ENCODE data around the gene GNG7. TPM values are rescaled to one million over a fixed set of nuclear protein-coding genes. Genes with fewer than 3 reads are reported as not detected.
"Not testable (repeated sequence)": the region's sequence is repeated elsewhere in the genome, so short reads cannot be mapped to it uniquely, and the experiment has no call there.

GNG7 gene
- total RNA-seq, 1 experiment from 2014 or later = 7.7 TPM

GRCh38 chr19:2558543-2558942, 144.0 kb downstream of the GNG7 start:
- Histone ChIP-seq H3K4ac (ENCODE audit: low read depth, low read length) (no peak overlapping the region), H2BK120ac (ENCODE audit: low read depth, low read length, poor library complexity, severe bottlenecking) (no peak overlapping the region), H2AFZ (ENCODE audit: low read length) (no peak overlapping the region), H4K5ac (ENCODE audit: insufficient read length, low read depth, low read length) (no peak overlapping the region), H3K27ac (ENCODE audit: insufficient read length, low read depth, low read length) (no peak overlapping the region), H2BK12ac (ENCODE audit: insufficient read length, low read depth, low read length) (no peak overlapping the region), H4K8ac (replicated peaks; ENCODE audit: insufficient read length, low read depth, low read length) (no peak overlapping the region), H3T11ph (ENCODE audit: low read length) (no peak overlapping the region), H4K91ac (ENCODE audit: insufficient read length, low read depth, low read length) (no peak overlapping the region), H3K9ac (ENCODE audit: extremely low read depth, insufficient read length, low read length) (no peak overlapping the region), H3K4me2 (ENCODE audit: insufficient read depth, insufficient read length, low read length) (no peak overlapping the region), H3K56ac (ENCODE audit: insufficient read length, low read depth, low read length) (no peak overlapping the region), H4K20me1 (ENCODE audit: control insufficient read depth, insufficient read depth, insufficient read length) (no peaks in the 10 kb centered on the region), H3K79me1 (ENCODE audit: insufficient read depth, low read depth, low read length, poor library complexity, severe bottlenecking) (no peaks in the 10 kb centered on the region), H3K23me2 (ENCODE audit: insufficient read length, low read depth, low read length, poor library complexity, severe bottlenecking) (no peaks in the 10 kb centered on the region), H2BK15ac (ENCODE audit: low read depth, low read length) (no peak overlapping the region), H3K27me3 (ENCODE audit: insufficient read depth, low read length) (no peaks in the 10 kb centered on the region), H2BK20ac (ENCODE audit: low read depth, low read length, poor library complexity, severe bottlenecking) (no peak overlapping the region), H2BK5ac (ENCODE audit: insufficient read length, low read length) (no peak overlapping the region), H3K23ac (ENCODE audit: insufficient read length, low read depth, low read length) (no peak overlapping the region), H3K4me1 (ENCODE audit: insufficient read depth, low read length) (no peaks in the 10 kb centered on the region), H3K14ac (ENCODE audit: insufficient read depth, low read length) (no peak overlapping the region), H2AK5ac (ENCODE audit: insufficient read length, low read length) (no peak overlapping the region), H3K79me2 (ENCODE audit: insufficient read depth, low read length) (no peaks in the 10 kb centered on the region), H3K9me3 (ENCODE audit: control insufficient read depth, low read depth, low read length) (no peaks in the 10 kb centered on the region), H3K18ac (ENCODE audit: insufficient read length, low read depth, low read length) (no peak overlapping the region)
- peaks cover 0 to 3% of the 10 kb centered on the region in 2 experiments; a peak in 2 of 5 replicates for H3K9me3 Mint-ChIP-seq
- no peak overlapping the region for H3K27ac Mint-ChIP-seq
- H3K36me3 Mint-ChIP-seq (ENCODE audit: insufficient read depth in 1 of 3, low read depth in 3 of 3) = no peaks in the 10 kb centered on the region; a peak in 1 of 7 replicates
- 0 out of 2 replicates have a peak, but pooled peaks cover 1% of the 10 kb centered on the region for H3K27me3 Mint-ChIP-seq (ENCODE audit: low read depth)
- no peak for TF ChIP-seq CTCF (conservative IDR thresholded peaks at IDR 0.05)
- no peak overlapping the region; a peak in 1 of 5 replicates for H3K4me3 Mint-ChIP-seq
- no peak for DNase-seq
- no CpG with 5 or more reads among the region's 2 CpGs for WGBS (ENCODE audit: extremely low coverage, insufficient read length, low lambda C conversion rate)
- H3K4me1 Mint-ChIP-seq = peaks cover 9 to 19% of the 10 kb centered on the region in 2 experiments; a peak in 3 of 4 replicates

GRCh38 chr19:2558131-2558530, 144.4 kb downstream of the GNG7 start:
- H4K5ac ChIP-seq (ENCODE audit: insufficient read length, low read depth, low read length); H2AK5ac ChIP-seq (ENCODE audit: insufficient read length, low read length); H2BK120ac ChIP-seq (ENCODE audit: low read depth, low read length, poor library complexity, severe bottlenecking); H2BK15ac ChIP-seq (ENCODE audit: low read depth, low read length); H3K9ac ChIP-seq (ENCODE audit: extremely low read depth, insufficient read length, low read length); H4K20me1 ChIP-seq (ENCODE audit: control insufficient read depth, insufficient read depth, insufficient read length); H3K79me2 ChIP-seq (ENCODE audit: insufficient read depth, low read length); H3K36me3 Mint-ChIP-seq (ENCODE audit: insufficient read depth in 1 of 3, low read depth in 3 of 3); H3K4me2 ChIP-seq (ENCODE audit: insufficient read depth, insufficient read length, low read length); H3K9me3 Mint-ChIP-seq; H2BK20ac ChIP-seq (ENCODE audit: low read depth, low read length, poor library complexity, severe bottlenecking); H3K4me1 ChIP-seq (ENCODE audit: insufficient read depth, low read length); H3K56ac ChIP-seq (ENCODE audit: insufficient read length, low read depth, low read length); H4K91ac ChIP-seq (ENCODE audit: insufficient read length, low read depth, low read length); H3T11ph ChIP-seq (ENCODE audit: low read length); H3K23me2 ChIP-seq (ENCODE audit: insufficient read length, low read depth, low read length, poor library complexity, severe bottlenecking); H3K18ac ChIP-seq (ENCODE audit: insufficient read length, low read depth, low read length); H2AFZ ChIP-seq (ENCODE audit: low read length); H2BK5ac ChIP-seq (ENCODE audit: insufficient read length, low read length); DNase-seq; H3K9me3 ChIP-seq (ENCODE audit: control insufficient read depth, low read depth, low read length); H3K27ac ChIP-seq (ENCODE audit: insufficient read length, low read depth, low read length); H3K23ac ChIP-seq (ENCODE audit: insufficient read length, low read depth, low read length); H2BK12ac ChIP-seq (ENCODE audit: insufficient read length, low read depth, low read length); H4K8ac ChIP-seq (replicated peaks; ENCODE audit: insufficient read length, low read depth, low read length); H3K4me3 Mint-ChIP-seq; H3K4ac ChIP-seq (ENCODE audit: low read depth, low read length); H3K27me3 ChIP-seq (ENCODE audit: insufficient read depth, low read length); H3K79me1 ChIP-seq (ENCODE audit: insufficient read depth, low read depth, low read length, poor library complexity, severe bottlenecking); H3K27me3 Mint-ChIP-seq (ENCODE audit: low read depth); H3K14ac ChIP-seq (ENCODE audit: insufficient read depth, low read length): not testable (repeated sequence)
- Mint-ChIP-seq H3K27ac (0 out of 7 replicates have a peak overlapping the region, but pooled peaks of 1 of the 3 experiments have one; percentile 40), H3K4me1 (peaks cover 9 to 19% of the 10 kb centered on the region in 2 experiments; a peak in 3 of 4 replicates)
- no CpG with 5 or more reads among the region's 7 CpGs for WGBS (ENCODE audit: extremely low coverage, insufficient read length, low lambda C conversion rate)
